Suprapubic skin (tissue), 4 donors: ENCODE data around the gene CDH4. TPM values are rescaled to one million over a fixed set of nuclear protein-coding genes. Genes with fewer than 3 reads are reported as not detected.

Source experiments
- DNase-seq, 2 donors: peaks; one replicate each; pipeline ENCODE4 v3.0.0-alpha.2; 2019; ENCODE audit warnings: low spot score in 2 of 2
- H3K27ac ChIP-seq: fragments of 200-600 bp; sonication (generic); one replicate; pipeline ENCODE4 v1.5.1; 2019
- H3K27me3 ChIP-seq: fragments of 200-600 bp; sonication (generic); one replicate; pipeline ENCODE4 v1.5.1; 2019
- H3K36me3 ChIP-seq: fragments of 200-600 bp; sonication (generic); one replicate; pipeline ENCODE4 v1.5.1; 2019
- H3K4me1 ChIP-seq: fragments of 200-600 bp; sonication (generic); one replicate; pipeline ENCODE4 v1.5.1; 2019
- H3K4me3 ChIP-seq: fragments of 200-600 bp; sonication (generic); one replicate; pipeline ENCODE4 v1.5.1; 2019; ENCODE audit warnings: mild to moderate bottlenecking
- H3K9me3 ChIP-seq: fragments of 200-600 bp; sonication (generic); one replicate; pipeline ENCODE4 v1.5.1; 2019
- CTCF ChIP-seq, 2 donors: fragments of 200-600 bp in 1 of 2; fragments of 450-650 bp in 1 of 2; sonication (generic) in 1 of 2; IDR thresholded peaks; one replicate each; pipeline ENCODE4 v1.5.1; 2016 to 2019; ENCODE audit warnings: antibody characterized with exemption in 2 of 2, mild to moderate bottlenecking in 1 of 2, moderate library complexity in 1 of 2
- EP300 ChIP-seq: sonication (generic); formaldehyde crosslinking; IDR thresholded peaks from one replicate; pipeline ENCODE4 v1.6.1; 2017; ENCODE audit warnings: antibody characterized with exemption
- POLR2A ChIP-seq, 2 donors: fragments of 450-650 bp; IDR thresholded peaks; one replicate each; pipeline ENCODE4 v1.6.1; 2017; ENCODE audit warnings: antibody characterized with exemption in 2 of 2, mild to moderate bottlenecking in 2 of 2, moderate library complexity in 2 of 2
- POLR2AphosphoS5 ChIP-seq, 3 donors: sonication (generic); formaldehyde crosslinking; IDR thresholded peaks; one replicate each; pipeline ENCODE4 v1.6.1; 2017; ENCODE audit warnings: antibody characterized with exemption in 3 of 3
- WGBS: methylation state at CpG from one replicate; pipeline ENCODE4 v1.1.5; 2018; 5-methylcytosine and 5-hydroxymethylcytosine counted together
- total RNA-seq, 4 donors: library from RNA; depleted of rRNA; stranded (reverse); fragments of >200 nt; gene quantifications; one replicate each; pipeline ENCODE4 v1.1.0, GENCODE V29; 2016

Gene CDH4
- total RNA-seq, 4 donors from 2014 or later: 0.91 to 5.9 (median 2.6) TPM

- WGBS: 94% methylated on average over 7 of the region's 12 CpGs
- Histone ChIP-seq H3K36me3 (no peaks in the 10 kb centered on the region), H3K27ac (no peak overlapping the region), H3K27me3 (peaks cover 23% of the 10 kb centered on the region), H3K4me3 (no peak overlapping the region), H3K9me3 (no peaks in the 10 kb centered on the region), H3K4me1 (no peaks in the 10 kb centered on the region)
- peak in 1 of 2 donors; percentile 69 for DNase-seq
- TF ChIP-seq POLR2A (IDR thresholded peaks at IDR 0.05) (no peak), EP300 (no peak), POLR2AphosphoS5 (IDR thresholded peaks at IDR 0.05) (no peak), CTCF (IDR thresholded peaks at IDR 0.05) (no peak)
Observed at GRCh38 chr20:61929561-61929960, 677.5 kb downstream of the CDH4 start.

- Histone ChIP-seq H3K36me3 (no peaks in the 10 kb centered on the region), H3K9me3 (no peaks in the 10 kb centered on the region), H3K27me3 (peaks cover 18% of the 10 kb centered on the region), H3K4me1 (no peaks in the 10 kb centered on the region), H3K4me3 (no peak overlapping the region), H3K27ac (no peak overlapping the region)
- WGBS: 96% methylated on average over 5 of the region's 12 CpGs
- DNase-seq: peak in 1 of 2 donors; percentile 60
- TF ChIP-seq POLR2AphosphoS5 (IDR thresholded peaks at IDR 0.05) (no peak), POLR2A (IDR thresholded peaks at IDR 0.05) (no peak), EP300 (no peak), CTCF (IDR thresholded peaks at IDR 0.05) (no peak)
Observed at GRCh38 chr20:61929971-61930666, 678.1 kb downstream of the CDH4 start.

- no peaks in the 10 kb centered on the region for H3K4me1 ChIP-seq
- H3K4me3 ChIP-seq: no peak overlapping the region
- 93% methylated on average over 26 of the region's 28 CpGs for WGBS
- peak; percentile 48 to 75 for DNase-seq
- no peak overlapping the region for H3K27ac ChIP-seq
- no peak for TF ChIP-seq EP300
- no peaks in the 10 kb centered on the region for H3K36me3 ChIP-seq
- H3K27me3 ChIP-seq: peaks cover 14% of the 10 kb centered on the region
- H3K9me3 ChIP-seq: no peaks in the 10 kb centered on the region
Observed at GRCh38 chr20:61930776-61931475, 678.9 kb downstream of the CDH4 start.

DNA sequence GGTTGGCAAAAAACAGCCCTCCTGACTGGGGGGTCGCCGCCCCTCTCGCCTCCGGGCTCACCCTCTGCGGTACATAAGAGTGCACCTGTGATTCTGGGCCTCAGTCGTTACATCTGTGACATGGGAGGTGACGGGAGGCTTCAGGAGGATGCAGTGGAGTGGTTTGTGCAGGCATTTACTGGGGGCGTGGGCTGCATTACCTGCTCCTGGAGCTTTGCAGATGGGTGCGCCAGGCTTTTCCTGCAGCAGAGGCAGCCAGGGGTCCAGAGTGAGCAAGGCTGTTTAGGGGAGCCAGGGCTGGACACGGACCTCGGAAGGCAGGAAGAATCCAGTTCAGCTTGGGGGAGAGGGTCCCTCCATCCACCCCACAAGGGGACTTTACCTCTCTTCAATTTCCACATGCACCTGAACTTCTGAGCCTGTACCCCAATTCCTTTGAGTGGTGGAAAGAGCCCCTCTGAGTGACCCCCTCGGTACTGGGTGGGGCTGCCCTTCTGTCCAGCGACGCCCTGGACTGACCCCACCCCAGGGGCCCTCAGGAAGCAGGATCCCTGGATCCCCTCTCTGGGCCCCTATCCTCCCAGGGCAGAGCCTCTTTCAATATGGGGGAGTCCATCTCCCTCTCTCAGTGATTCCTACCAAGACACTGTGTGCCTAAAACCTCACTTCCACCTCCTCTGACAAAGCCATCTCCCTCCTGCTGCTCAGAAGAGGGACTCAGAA lies 679.6 kb downstream of the CDH4 start:
- no peak overlapping the region for H3K4me3 ChIP-seq
- 92% methylated on average over 10 of the region's 14 CpGs for WGBS
- DNase-seq: peak in 1 of 2 donors; percentile 50
- no peak for TF ChIP-seq EP300
- no peak for TF ChIP-seq POLR2A (IDR thresholded peaks at IDR 0.05)
- TF ChIP-seq POLR2AphosphoS5 (IDR thresholded peaks at IDR 0.05): no peak
- TF ChIP-seq CTCF (IDR thresholded peaks at IDR 0.05): no peak
- no peaks in the 10 kb centered on the region for H3K4me1 ChIP-seq
- no peaks in the 10 kb centered on the region for H3K9me3 ChIP-seq
- no peaks in the 10 kb centered on the region for H3K36me3 ChIP-seq
- peaks cover 17% of the 10 kb centered on the region for H3K27me3 ChIP-seq
- H3K27ac ChIP-seq: no peak overlapping the region

- Histone ChIP-seq H3K4me1 (no peaks in the 10 kb centered on the region), H3K9me3 (no peaks in the 10 kb centered on the region), H3K27ac (no peak overlapping the region), H3K36me3 (no peaks in the 10 kb centered on the region), H3K27me3 (peaks cover 17% of the 10 kb centered on the region), H3K4me3 (no peak overlapping the region)
- TF ChIP-seq CTCF (IDR thresholded peaks at IDR 0.05) (no peak), EP300 (no peak), POLR2AphosphoS5 (IDR thresholded peaks at IDR 0.05) (no peak), POLR2A (IDR thresholded peaks at IDR 0.05) (no peak)
- 76% methylated on average over 3 of the region's 9 CpGs for WGBS
- peak; percentile 24 to 34 for DNase-seq
Observed at GRCh38 chr20:61932199-61932592, 680.1 kb downstream of the CDH4 start.
